K562 (cell line): Measurements from ENCODE around the gene FAM168B. TPM values are rescaled to one million over a fixed set of nuclear protein-coding genes. Genes with fewer than 3 reads are reported as not detected.

Experiments
- ATAC-seq: fragments of 200-7000 bp; cut with Tn5 transposase; 3 replicates; pipeline ENCODE4 v1.9.1; 2020; ENCODE audit warnings: moderate library complexity
- BruUV-seq: library from RNA; stranded (reverse); fragments of 400-500 nt; replicated peaks from 2 replicates; lab custom pipeline; 2021; lab: Mats Ljungman, UMichigan
- CTCF ChIA-PET: fragments of 300-600 bp; formaldehyde crosslinking; extraction: SDS; loops from one replicate; lab custom pipeline; 2021; ENCODE audit warnings: low intra/inter-chr PET ratio; lab: Yijun Ruan, JAX
- POLR2A ChIA-PET: fragments of 300-600, 350-650 bp; sonication (Branson Sonifier 250); formaldehyde crosslinking; extraction: SDS; loops from one replicate; lab custom pipeline; 2021; ENCODE audit warnings: antibody characterized with exemption, inconsistent platforms; lab: Yijun Ruan, JAX
- DNase-seq, 4 experiments: peaks; one replicate each; pipeline versions ENCODE4 v3.0.0 to v3.0.0-alpha.2; 2011 to 2018; ENCODE audit warnings: low spot score in 3 of 4, mixed read lengths in 3 of 4; ENCODE audit errors: extremely low read depth in 1 of 4
- FAIRE-seq: peaks from 2 replicates; lab custom pipeline; 2011; peaks lifted over from hg19 to GRCh38; lab: Jason Lieb, UNC
- H2AFZ ChIP-seq: 2 replicates; pipeline ENCODE4 v1.6.0; 2011; ENCODE audit warnings: low read depth, low read length, control low read depth, inconsistent platforms
- H3K27ac ChIP-seq: fragments of 200-600 bp; 3 replicates; pipeline ENCODE4 v1.8.0; 2011; ENCODE audit warnings: low read depth, mild to moderate bottlenecking, control low read depth, inconsistent platforms, low read length, moderate library complexity, mixed read lengths; ENCODE audit errors: extremely low read depth
- H3K27me3 ChIP-seq, 2 experiments: fragments of 300-600 bp in 1 of 2; 2 replicates in 1 of 2; 3 replicates in 1 of 2; pipeline versions ENCODE4 v1.6.0 to v1.8.0; 2011; ENCODE audit warnings: inconsistent platforms in 2 of 2, low read length in 2 of 2, mild to moderate bottlenecking in 1 of 2, mixed read lengths in 1 of 2, moderate library complexity in 1 of 2; ENCODE audit not compliant: control insufficient read depth in 2 of 2, insufficient read depth in 2 of 2
- H3K36me3 ChIP-seq: fragments of 300-600 bp; 3 replicates; pipeline ENCODE4 v1.8.0; 2011; ENCODE audit warnings: mild to moderate bottlenecking, low read length, inconsistent platforms; ENCODE audit not compliant: control insufficient read depth, insufficient read depth
- H3K4me1 ChIP-seq, 2 experiments: fragments of 200-600 bp in 1 of 2; replicated peaks in 1 of 2; 2 replicates in 1 of 2; 3 replicates in 1 of 2; pipeline versions ENCODE4 v1.5.1 to v1.8.0; 2011; ENCODE audit warnings: inconsistent platforms in 2 of 2, low read length in 2 of 2, mild to moderate bottlenecking in 1 of 2, mixed read lengths in 1 of 2, moderate library complexity in 1 of 2; ENCODE audit not compliant: control insufficient read depth in 2 of 2, insufficient read depth in 2 of 2
- H3K4me2 ChIP-seq: 2 replicates; pipeline ENCODE4 v1.6.1; 2011; ENCODE audit warnings: low read length, control low read depth, inconsistent platforms, mixed read lengths; ENCODE audit not compliant: insufficient read depth
- H3K4me3 ChIP-seq: fragments of 200-600 bp; sonication (generic), shearing (Covaris generic); 2 replicates; pipeline ENCODE4 v1.5.1; 2016; ENCODE audit warnings: control low read depth, inconsistent platforms
- H3K79me2 ChIP-seq: fragments of 200-600 bp; 3 replicates; pipeline ENCODE4 v1.8.0; 2011; ENCODE audit warnings: low read length, inconsistent platforms; ENCODE audit not compliant: control insufficient read depth, insufficient read depth
- H3K9ac ChIP-seq, 2 experiments: 2 replicates each; pipeline versions ENCODE4 v1.6.0 to v1.6.1; 2011; ENCODE audit warnings: low read depth in 2 of 2, low read length in 2 of 2, control low read depth in 1 of 2, inconsistent platforms in 1 of 2, mild to moderate bottlenecking in 1 of 2, mixed read lengths in 1 of 2; ENCODE audit not compliant: insufficient read depth in 1 of 2
- H3K9me1 ChIP-seq: one replicate; pipeline ENCODE4 v1.6.0; 2011; ENCODE audit warnings: inconsistent platforms, mild to moderate bottlenecking, low read length, moderate library complexity; ENCODE audit not compliant: control insufficient read depth, insufficient read depth
- H3K9me3 ChIP-seq: replicated peaks from 2 replicates; pipeline ENCODE4 v1.5.1; 2011; ENCODE audit warnings: low read depth, low read length, inconsistent platforms; ENCODE audit not compliant: control insufficient read depth, insufficient read depth
- H4K20me1 ChIP-seq: replicated peaks from 2 replicates; pipeline ENCODE4 v1.6.1; 2011; ENCODE audit warnings: low read length, inconsistent platforms, mixed read lengths; ENCODE audit not compliant: control insufficient read depth, insufficient read depth
- RAD21 ChIP-seq, 2 experiments: fragments of 250-450 bp in 1 of 2; fragments of 450-650 bp in 1 of 2; sonication (Bioruptor Pico) in 1 of 2; formaldehyde crosslinking in 1 of 2; IDR thresholded peaks in 1 of 2; conservative IDR thresholded peaks in 1 of 2; 2 replicates each; pipeline versions ENCODE4 v1.4.0 to v1.8.0; 2020 to 2022; ENCODE audit warnings: mild to moderate bottlenecking in 2 of 2, moderate library complexity in 1 of 2
- RBBP5 ChIP-seq: fragments of 200-600 bp; sonication (generic); IDR thresholded peaks from 2 replicates; pipeline ENCODE4 v1.6.1; 2012; ENCODE audit warnings: borderline replicate concordance, mild to moderate bottlenecking, low read length, control low read depth, inconsistent platforms; ENCODE audit not compliant: insufficient read depth, poor library complexity, severe bottlenecking
- WHSC1 ChIP-seq: IDR thresholded peaks from one replicate; pipeline ENCODE4 v1.6.1; 2012; ENCODE audit warnings: low read length, control low read depth, inconsistent platforms
- WGBS: fragments of 100-300 bp; shearing (Covaris generic); methylation state at CpG from one replicate; pipeline ENCODE4 v1.1.6; 2016; ENCODE audit warnings: low coverage, mixed read lengths; ENCODE audit not compliant: insufficient coverage; ENCODE audit errors: missing lambda C conversion rate; 5-methylcytosine and 5-hydroxymethylcytosine counted together
- in situ Hi-C: fragments of 300-500 bp; cut with MboI; formaldehyde crosslinking; loops from 4 replicates; pipeline ENCODE4 v1.15.0; 2018; ENCODE audit warnings: inconsistent platforms, mixed read lengths
- intact Hi-C: fragments of 100-400 bp; cut with micrococcal nuclease; formaldehyde crosslinking; loops from 2 replicates; pipeline ENCODE4 v1.14.2; 2022
- polyA plus RNA-seq, 8 experiments: library from polyadenylated mRNA; depleted of rRNA in 4 of 8; stranded (reverse) in 5 of 8; unstranded in 3 of 8; fragments of >200 nt; fragmentation: Nextera tagmentation in 2 of 8; fragmentation: Illumina TruSeq in 1 of 8; extraction: Ambion mirVana in 2 of 8; extraction: Trizol in 1 of 8; gene quantifications; 2 replicates each; pipeline versions ENCODE4 v1.2.1 to v1.2.3, GENCODE V29; 2011 to 2014; ENCODE audit warnings: inconsistent platforms in 1 of 8, missing spikeins in 1 of 8
- total RNA-seq, 7 experiments: library from RNA; depleted of rRNA in 6 of 7; stranded (reverse); fragments of >200 nt in 6 of 7; fragmentation: Illumina TruSeq in 2 of 7; extraction: Trizol in 2 of 7; gene quantifications; 2 replicates each; pipeline versions ENCODE4 v1.2.1 to v1.2.3, GENCODE V29; 2011 to 2021; ENCODE audit warnings: low replicate concordance in 1 of 7
- TF ChIP-seq, protein P1 (sequence below): IDR thresholded peaks from 3 replicates; pipeline ENCODE4 v1.6.1; 2011; ENCODE audit warnings: borderline replicate concordance, mild to moderate bottlenecking, moderate library complexity; ENCODE audit not compliant: insufficient read length; ENCODE audit errors: extremely low read depth
- TF ChIP-seq, protein P2 (sequence below): fragments of 250-450 bp; sonication (Bioruptor Pico); IDR thresholded peaks from 2 replicates; pipeline ENCODE4 v1.6.1; 2021; ENCODE audit warnings: mild to moderate bottlenecking

Gene FAM168B
- total and polyA plus RNA-seq, 9 of the 15 experiments (the other 6 are each of a cell fraction or from before 2014, with no cell fraction given): 3.3 to 76.0 (median 46.1) TPM

DNA sequence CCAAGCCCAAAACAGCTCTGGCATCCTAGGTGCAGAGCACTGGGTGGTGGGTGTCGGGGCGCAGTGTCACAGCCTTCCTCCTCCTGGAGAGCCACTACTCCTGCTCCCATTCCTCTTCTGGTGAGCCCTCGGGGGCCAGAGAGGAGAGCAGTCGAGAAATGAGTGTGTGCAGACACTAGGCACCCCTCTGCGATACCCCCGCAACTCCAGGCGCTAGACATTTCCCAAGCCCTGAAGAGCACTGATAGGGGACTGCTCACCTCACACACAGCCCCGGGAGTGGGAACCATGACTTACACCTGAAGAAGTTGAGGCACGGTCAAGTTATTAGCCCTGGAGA lies 54.2 kb downstream of the FAM168B start (continued):
- no peak for TF ChIP-seq RBBP5
- TF ChIP-seq, protein P1, sequence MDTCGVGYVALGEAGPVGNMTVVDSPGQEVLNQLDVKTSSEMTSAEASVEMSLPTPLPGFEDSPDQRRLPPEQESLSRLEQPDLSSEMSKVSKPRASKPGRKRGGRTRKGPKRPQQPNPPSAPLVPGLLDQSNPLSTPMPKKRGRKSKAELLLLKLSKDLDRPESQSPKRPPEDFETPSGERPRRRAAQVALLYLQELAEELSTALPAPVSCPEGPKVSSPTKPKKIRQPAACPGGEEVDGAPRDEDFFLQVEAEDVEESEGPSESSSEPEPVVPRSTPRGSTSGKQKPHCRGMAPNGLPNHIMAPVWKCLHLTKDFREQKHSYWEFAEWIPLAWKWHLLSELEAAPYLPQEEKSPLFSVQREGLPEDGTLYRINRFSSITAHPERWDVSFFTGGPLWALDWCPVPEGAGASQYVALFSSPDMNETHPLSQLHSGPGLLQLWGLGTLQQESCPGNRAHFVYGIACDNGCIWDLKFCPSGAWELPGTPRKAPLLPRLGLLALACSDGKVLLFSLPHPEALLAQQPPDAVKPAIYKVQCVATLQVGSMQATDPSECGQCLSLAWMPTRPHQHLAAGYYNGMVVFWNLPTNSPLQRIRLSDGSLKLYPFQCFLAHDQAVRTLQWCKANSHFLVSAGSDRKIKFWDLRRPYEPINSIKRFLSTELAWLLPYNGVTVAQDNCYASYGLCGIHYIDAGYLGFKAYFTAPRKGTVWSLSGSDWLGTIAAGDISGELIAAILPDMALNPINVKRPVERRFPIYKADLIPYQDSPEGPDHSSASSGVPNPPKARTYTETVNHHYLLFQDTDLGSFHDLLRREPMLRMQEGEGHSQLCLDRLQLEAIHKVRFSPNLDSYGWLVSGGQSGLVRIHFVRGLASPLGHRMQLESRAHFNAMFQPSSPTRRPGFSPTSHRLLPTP: no peak
- no peak for TF ChIP-seq WHSC1
- TF ChIP-seq, all 486 proteins: peak for 0

- Histone ChIP-seq H3K27ac (no peak overlapping the region), H4K20me1 (peaks cover 8% of the 10 kb centered on the region; the same call in 1 of the 2 replicates)
- intact Hi-C loops: loop anchor here (10.0 kb wide), 1 partner anchor 1444 kb away; no protein-coding TSS in a partner anchor
- TF ChIP-seq, protein P2, sequence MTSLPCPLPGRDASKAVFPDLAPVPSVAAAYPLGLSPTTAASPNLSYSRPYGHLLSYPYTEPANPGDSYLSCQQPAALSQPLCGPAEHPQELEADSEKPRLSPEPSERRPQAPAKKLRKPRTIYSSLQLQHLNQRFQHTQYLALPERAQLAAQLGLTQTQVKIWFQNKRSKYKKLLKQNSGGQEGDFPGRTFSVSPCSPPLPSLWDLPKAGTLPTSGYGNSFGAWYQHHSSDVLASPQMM (CRISPR knock-in tag): no peak
- TF ChIP-seq RAD21 (CRISPR knock-in tag; conservative IDR thresholded peaks at IDR 0.05 in 1 of 2, IDR thresholded peaks at IDR 0.05 in 1 of 2): no peak
- TF ChIP-seq, all 486 proteins: peak for 0
- no peak overlapping the region for H3K9ac ChIP-seq
- H3K4me2 ChIP-seq: no peak overlapping the region
- no TSS peak for BruUV-seq
- POLR2A ChIA-PET: interaction anchor here (0.6 to 1.5 kb wide), 2 partner anchors 13 to 1660 kb away, joined by 3 to 4 read pairs; no protein-coding TSS in a partner anchor
- no peak overlapping the region for H2AFZ ChIP-seq
- no peaks in the 10 kb centered on the region for H3K79me2 ChIP-seq
- H3K4me1 ChIP-seq: peaks cover 2 to 15% of the 10 kb centered on the region in 2 experiments; a peak in 4 of 5 replicates
- in situ Hi-C loops: no loop called here
- H3K4me3 ChIP-seq: no peak overlapping the region
- H3K9me3 ChIP-seq: no peaks in the 10 kb centered on the region
- WGBS: 51% methylated on average over 15 of the region's 17 CpGs
- CTCF ChIA-PET: no interaction called here
- no peak for FAIRE-seq
- no peaks in the 10 kb centered on the region for H3K9me1 ChIP-seq
- no peaks in the 10 kb centered on the region for H3K36me3 ChIP-seq
- ATAC-seq: no peak
- DNase-seq: no peak
- peaks cover 3 to 27% of the 10 kb centered on the region in 2 experiments; a peak in 3 of 5 replicates for H3K27me3 ChIP-seq
Measured at GRCh38 chr2:131038258-131039100, 54.8 kb downstream of the FAM168B start.
